Fibroblast of gingiva (primary cell): Measurements from ENCODE around the gene SCG5.

Experiments
- DNase-seq: peaks from one replicate; pipeline ENCODE4 v3.0.0-alpha.2; 2011; ENCODE audit warnings: low read depth

The SCG5 gene

DNA sequence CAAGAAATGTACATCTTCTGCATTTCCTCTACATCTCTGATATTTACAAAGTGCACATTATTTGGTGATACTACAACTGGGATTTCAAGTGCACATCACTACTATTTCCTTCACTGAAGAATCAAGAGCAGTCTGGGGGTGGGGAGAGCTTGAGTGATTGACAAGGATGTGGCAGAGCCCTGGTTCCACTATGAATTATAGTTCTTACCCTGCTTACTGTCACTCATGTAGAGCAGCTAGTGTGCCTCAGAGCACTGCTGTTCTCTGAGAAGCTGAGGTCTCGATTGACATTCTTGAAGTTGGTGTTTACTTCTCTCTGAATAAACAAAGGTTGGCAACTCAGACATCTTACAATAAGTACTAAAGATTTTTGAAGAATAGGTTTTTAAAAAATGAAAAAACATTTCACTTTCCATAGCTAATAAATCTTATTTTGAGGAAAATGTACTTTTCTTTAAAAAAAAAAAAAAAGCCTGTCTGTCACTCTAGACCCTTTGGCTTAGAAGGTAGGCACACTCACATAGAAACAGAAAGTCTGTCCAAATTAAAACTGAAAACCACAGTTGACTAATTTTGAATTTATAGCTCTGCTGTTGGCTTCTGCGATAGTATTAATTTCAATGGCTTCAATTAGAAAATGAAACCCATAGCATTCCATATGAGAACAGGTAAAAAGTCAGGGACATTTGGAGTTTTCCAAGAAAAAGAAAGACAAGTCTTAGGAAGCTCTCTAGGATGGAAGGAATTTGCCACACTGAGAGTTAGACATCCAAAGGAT lies 81.8 kb downstream of the SCG5 start:
- DNase-seq: no peak

DNA sequence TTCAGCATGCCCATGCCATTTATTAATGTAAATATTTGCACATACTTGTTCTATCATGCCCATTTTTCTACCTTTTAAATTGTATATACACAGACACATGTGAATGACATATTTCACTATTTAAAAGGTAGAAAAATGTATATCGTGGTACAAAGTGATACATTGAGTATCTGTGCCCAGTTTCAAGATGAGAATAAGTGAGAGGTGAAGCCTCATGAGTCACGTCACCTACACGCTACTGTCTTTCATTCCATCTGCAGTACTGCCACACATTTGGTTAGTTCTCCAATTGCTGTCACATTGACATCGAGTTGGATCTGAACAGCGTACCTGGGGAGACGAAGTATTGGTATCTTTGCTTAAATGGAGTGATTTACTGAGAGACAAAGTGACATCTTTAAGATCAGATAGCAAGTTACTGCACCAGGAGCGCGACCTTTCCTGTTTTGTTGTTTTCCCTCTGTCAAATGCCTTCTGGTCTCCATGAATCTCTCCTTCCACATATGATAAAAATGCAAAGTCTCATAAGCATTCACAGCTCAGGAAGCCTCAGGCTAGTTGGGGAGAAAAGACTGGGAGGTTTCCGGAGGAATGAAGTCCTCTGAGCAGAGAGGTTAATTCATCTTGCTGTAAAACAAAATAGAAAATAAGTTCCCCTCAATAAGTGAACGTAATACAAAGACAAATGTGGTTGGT lies 88.3 kb downstream of the SCG5 start:
- DNase-seq: no peak

DNA sequence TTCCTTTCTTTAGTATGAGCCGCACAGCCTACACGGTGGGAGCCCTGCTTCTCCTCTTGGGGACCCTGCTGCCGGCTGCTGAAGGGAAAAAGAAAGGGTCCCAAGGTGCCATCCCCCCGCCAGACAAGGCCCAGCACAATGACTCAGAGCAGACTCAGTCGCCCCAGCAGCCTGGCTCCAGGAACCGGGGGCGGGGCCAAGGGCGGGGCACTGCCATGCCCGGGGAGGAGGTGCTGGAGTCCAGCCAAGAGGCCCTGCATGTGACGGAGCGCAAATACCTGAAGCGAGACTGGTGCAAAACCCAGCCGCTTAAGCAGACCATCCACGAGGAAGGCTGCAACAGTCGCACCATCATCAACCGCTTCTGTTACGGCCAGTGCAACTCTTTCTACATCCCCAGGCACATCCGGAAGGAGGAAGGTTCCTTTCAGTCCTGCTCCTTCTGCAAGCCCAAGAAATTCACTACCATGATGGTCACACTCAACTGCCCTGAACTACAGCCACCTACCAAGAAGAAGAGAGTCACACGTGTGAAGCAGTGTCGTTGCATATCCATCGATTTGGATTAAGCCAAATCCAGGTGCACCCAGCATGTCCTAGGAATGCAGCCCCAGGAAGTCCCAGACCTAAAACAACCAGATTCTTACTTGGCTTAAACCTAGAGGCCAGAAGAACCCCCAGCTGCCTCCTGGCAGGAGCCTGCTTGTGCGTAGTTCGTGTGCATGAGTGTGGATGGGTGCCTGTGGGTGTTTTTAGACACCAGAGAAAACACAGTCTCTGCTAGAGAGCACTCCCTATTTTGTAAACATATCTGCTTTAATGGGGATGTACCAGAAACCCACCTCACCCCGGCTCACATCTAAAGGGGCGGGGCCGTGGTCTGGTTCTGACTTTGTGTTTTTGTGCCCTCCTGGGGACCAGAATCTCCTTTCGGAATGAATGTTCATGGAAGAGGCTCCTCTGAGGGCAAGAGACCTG lies 89.5 kb downstream of the SCG5 start:
- no peak for DNase-seq

DNA sequence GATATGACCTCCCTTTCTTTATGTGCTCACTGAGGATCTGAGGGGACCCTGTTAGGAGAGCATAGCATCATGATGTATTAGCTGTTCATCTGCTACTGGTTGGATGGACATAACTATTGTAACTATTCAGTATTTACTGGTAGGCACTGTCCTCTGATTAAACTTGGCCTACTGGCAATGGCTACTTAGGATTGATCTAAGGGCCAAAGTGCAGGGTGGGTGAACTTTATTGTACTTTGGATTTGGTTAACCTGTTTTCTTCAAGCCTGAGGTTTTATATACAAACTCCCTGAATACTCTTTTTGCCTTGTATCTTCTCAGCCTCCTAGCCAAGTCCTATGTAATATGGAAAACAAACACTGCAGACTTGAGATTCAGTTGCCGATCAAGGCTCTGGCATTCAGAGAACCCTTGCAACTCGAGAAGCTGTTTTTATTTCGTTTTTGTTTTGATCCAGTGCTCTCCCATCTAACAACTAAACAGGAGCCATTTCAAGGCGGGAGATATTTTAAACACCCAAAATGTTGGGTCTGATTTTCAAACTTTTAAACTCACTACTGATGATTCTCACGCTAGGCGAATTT lies 91.2 kb downstream of the SCG5 start:
- DNase-seq: no peak

DNA sequence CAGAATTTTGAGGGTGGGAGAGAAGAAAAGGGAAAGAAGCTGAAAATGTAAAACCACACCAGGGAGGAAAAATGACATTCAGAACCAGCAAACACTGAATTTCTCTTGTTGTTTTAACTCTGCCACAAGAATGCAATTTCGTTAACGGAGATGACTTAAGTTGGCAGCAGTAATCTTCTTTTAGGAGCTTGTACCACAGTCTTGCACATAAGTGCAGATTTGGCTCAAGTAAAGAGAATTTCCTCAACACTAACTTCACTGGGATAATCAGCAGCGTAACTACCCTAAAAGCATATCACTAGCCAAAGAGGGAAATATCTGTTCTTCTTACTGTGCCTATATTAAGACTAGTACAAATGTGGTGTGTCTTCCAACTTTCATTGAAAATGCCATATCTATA lies 91.8 kb downstream of the SCG5 start:
- peak; percentile 74 for DNase-seq

DNA sequence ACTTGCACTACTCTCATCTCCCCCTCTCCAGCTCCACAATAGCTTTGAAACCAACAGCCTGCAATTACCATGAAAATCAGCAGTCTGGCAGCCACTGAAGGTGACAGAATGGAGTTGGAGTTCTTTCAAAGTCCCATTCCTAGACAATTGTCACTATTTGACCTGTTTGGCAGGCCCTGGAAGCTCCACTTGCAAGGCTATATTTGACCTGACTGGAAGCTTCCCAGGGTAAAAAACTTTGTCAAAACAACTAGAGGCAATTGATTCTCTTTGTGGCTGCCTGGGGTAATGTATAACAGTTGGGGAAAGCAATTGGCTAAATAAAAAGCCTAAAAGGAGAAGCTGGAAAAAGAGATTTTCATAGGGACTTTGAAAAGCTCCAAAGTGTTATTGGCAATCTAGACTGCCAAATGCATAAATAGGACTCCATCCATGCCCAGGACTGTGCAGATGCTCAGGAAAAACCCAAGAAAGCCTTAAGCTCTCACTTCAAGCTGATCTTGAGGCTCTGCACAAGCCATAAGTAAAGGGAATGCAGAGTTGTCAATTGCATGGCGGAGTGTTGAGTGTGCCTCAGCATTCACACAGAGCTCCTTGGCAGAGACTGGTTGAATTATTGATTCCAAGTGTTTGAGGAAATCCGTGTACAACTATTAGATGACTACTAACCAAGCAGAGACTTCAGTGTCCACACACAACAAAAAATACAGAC lies 94.6 kb downstream of the SCG5 start:
- no peak for DNase-seq

DNA sequence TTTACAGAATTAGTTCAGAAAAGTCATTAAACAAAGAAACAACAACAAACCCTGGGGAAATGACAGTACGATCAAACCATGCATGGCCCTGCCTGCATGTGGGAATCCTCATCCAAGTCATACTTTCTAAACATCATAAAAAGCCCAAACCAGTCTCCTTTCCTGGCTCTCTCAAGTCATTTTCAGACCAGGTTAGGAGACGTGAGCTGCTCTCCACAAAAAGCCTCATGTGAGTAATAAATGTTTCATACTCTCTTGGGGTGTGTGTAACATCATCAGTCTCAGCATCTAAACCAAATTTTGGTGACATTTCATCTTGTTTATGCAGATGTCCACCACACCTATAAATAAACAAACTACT lies 95.2 kb downstream of the SCG5 start:
- DNase-seq: no peak

DNA sequence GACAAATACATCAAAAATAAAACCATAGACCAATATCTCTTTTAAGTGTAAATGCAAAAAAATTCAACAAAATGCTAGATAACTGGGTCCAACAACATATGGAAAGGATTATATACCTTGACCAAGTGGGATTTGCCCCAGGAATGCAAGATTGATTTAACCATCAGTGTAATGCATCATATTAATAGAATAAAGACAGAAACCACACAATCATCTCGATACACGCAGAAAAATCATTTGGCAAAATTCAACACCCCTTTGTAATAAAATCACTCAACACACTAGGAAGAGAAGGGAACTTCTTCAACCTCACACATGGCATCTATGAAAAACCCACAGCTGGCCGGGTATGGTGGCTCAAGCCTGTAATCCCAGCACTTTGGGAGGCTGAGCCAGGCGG lies 95.8 kb downstream of the SCG5 start:
- DNase-seq: no peak

DNA sequence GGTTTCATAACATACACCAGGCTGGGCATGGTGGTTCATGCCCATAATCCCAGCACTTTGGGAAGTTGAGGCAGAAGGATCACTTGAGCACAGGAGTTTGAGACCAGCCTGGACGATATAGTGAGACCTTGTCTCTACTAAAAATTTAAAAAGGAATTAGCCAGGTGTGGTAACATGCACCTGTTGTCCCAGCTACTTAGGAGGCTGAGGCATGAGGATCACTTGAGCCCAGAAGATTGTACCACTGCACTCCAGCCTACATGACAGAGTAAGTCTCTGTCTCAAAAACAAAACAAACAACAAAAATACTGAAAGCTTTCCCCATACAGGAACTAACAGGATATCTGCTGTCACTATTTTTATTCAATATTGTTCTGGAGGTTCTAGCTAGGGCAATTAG lies 97.2 kb downstream of the SCG5 start:
- no peak for DNase-seq

DNA sequence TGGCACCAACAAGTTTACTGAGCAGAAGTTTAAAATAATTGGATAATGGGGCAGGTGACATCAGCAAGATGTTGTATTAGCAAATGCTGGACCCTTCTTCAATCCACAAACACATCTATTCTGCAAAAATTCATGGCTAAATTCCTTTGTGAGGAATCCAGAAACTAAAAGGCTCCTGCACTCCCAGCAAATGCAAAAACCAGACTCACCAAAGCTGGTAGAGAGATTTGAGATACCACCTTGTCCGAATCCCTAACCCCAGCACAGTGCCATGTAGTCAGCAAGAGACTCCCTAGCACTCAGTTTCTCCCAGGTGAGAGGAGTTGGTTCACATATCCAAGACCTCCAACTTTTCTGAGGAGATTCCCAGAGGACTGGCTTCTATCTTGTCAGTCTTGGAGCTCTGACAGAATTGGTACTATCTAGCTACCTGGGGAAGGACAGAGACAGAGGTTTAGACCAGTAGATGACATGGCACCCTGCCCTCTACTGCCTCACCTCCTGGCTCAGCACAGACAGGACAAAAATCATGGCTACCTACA lies 98.1 kb downstream of the SCG5 start:
- no peak for DNase-seq

DNA sequence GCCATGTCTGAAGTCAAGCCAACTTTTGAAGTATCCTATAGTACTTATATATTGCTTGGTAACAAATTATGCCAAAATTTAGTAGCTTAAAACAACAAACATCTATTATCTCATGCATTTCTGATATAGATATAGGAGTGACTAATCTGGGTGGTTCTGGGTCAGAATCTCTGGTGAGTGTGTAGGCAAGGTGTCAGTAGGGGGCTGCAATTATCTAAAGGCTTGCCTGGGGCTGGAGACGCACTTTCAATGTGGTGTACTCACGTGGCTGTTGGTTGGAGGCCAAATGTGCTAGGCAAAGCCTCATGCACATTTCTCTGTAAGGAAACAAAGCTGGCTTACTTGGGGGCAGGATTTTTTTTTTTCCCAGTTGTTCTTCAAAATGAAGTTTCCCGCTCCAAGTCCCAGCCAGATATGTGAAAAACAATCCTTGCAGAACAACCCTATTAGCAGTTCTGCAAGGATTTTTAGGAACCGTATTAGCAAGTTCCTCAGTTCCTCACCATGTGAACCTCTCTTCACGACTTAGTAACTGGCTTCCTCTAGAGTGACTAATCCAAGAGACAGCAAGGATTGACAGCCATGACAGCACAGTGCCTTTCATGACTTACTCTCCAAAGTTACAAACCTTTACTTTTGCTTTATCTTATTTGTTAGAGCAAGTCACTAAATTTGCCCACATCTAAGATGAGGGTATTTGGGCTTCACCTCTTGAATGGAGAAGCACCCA lies 102.1 kb downstream of the SCG5 start:
- DNase-seq: no peak

DNA sequence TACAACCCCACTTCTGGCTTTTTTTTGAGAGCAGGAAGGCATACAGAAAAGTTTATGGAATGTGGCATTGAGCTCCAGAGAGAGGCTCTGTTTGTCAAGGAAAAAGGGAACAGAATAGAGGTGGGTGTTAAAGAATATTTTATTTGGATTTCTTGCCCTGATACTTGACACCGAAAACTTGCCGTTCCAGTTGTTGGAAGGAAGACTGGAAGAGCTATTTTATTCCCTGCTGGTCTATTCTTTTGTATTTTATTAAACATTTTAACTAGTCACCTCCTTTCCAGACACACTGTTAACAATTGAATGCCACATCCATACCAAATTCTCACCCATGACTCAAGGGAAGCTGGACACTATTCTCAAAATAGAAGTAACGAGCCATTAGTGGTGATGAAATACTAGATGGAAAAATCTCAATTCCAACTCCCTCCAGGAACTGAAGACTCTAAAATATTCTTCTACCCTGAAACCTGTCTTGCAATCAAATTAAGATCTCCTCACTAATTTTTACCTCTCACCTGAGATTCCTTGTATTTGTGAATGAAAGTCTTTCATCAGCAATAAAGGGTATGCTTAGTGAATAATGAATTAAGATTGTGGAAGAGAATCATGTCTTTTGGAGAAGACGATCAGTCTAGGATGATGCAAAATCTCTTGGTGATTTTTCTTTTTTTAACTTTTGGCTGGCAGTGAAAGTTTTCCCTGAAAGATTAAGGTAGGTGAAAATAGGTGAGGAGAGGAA lies 104.8 kb downstream of the SCG5 start:
- no peak for DNase-seq
